Endothelial cell of hepatic sinusoid (primary cell): ENCODE data around the gene IPO9.

ENCODE experiments used
- in situ Hi-C: cut with HindIII; loops from 2 replicates; pipeline ENCODE4 v1.10.0; 2017; ENCODE audit warnings: low sequenced_read_pairs

IPO9 gene

GRCh38 chr1:201885531-201886075, 56.6 kb downstream of the IPO9 start:
- in situ Hi-C loops, result no loop called here

GRCh38 chr1:201886103-201886885, 57.3 kb downstream of the IPO9 start:
- in situ Hi-C loops, result no loop called here

- in situ Hi-C loops, result no loop called here
Observed at GRCh38 chr1:201887116-201887866, 58.3 kb downstream of the IPO9 start.

GRCh38 chr1:201888282-201889089, 59.5 kb downstream of the IPO9 start, which contains the start of gene SHISA4:
SHISA4 (plus strand) TSS chr1:201888898; CDS start chr1:201888995, 97 bp downstream.
- in situ Hi-C loops, result no loop called here

GRCh38 chr1:201889090-201889968, 60.4 kb downstream of the IPO9 start:
- in situ Hi-C loops, result no loop called here

- in situ Hi-C loops, result no loop called here
Observed at GRCh38 chr1:201890223-201890622, 61.3 kb downstream of the IPO9 start.

- in situ Hi-C loops, result no loop called here
Observed at GRCh38 chr1:201890806-201891450, 62.0 kb downstream of the IPO9 start.

- in situ Hi-C loops, result no loop called here
Observed at GRCh38 chr1:201891451-201892045, 62.6 kb downstream of the IPO9 start.

- in situ Hi-C loops, result no loop called here
Observed at GRCh38 chr1:201892211-201892610, 63.3 kb downstream of the IPO9 start.

- in situ Hi-C loops, result no loop called here
Observed at GRCh38 chr1:201893431-201893830, 64.5 kb downstream of the IPO9 start.

GRCh38 chr1:201894343-201895119, 65.6 kb downstream of the IPO9 start:
- in situ Hi-C loops, result no loop called here

GRCh38 chr1:201895120-201895665, 66.2 kb downstream of the IPO9 start:
- in situ Hi-C loops, result no loop called here

- in situ Hi-C loops, result no loop called here
Observed at GRCh38 chr1:201895913-201896807, 67.2 kb downstream of the IPO9 start.

GRCh38 chr1:201896951-201897391, 68.0 kb downstream of the IPO9 start:
- in situ Hi-C loops, result no loop called here

- in situ Hi-C loops, result no loop called here
Observed at GRCh38 chr1:201898240-201898894, 69.4 kb downstream of the IPO9 start.

GRCh38 chr1:201898992-201899391, 70.0 kb downstream of the IPO9 start:
- in situ Hi-C loops, result no loop called here
